ENCODE measurements around the gene TMEM121B. TPM values are rescaled to one million over a fixed set of nuclear protein-coding genes. Genes with fewer than 3 reads are reported as not detected.

The TMEM121B gene
- total RNA-seq, 1 donor from 2014 or later = 1.7 TPM

DNA sequence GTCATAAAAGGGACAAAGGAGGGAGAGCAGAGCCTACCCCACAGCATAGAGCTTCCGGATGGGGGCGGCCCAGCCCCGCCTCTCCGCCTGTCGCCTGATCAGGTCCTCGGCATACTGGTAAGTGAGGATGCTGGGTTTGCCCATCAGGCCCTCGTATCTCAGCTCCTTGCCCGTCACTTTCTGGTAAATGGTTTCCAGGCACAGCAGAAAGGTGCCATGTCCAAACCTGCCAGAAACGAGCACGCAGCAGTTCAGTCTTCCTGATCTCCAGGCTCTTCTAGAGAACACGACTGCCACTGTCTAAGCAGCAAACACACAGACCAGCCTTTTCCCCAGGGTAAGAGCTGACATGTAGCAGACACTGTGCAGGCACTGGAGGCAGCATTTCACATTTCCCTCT lies 17.4 kb upstream of the TMEM121B start:
- DNase-seq (ENCODE audit: low spot score) = peak; percentile 68

DNA sequence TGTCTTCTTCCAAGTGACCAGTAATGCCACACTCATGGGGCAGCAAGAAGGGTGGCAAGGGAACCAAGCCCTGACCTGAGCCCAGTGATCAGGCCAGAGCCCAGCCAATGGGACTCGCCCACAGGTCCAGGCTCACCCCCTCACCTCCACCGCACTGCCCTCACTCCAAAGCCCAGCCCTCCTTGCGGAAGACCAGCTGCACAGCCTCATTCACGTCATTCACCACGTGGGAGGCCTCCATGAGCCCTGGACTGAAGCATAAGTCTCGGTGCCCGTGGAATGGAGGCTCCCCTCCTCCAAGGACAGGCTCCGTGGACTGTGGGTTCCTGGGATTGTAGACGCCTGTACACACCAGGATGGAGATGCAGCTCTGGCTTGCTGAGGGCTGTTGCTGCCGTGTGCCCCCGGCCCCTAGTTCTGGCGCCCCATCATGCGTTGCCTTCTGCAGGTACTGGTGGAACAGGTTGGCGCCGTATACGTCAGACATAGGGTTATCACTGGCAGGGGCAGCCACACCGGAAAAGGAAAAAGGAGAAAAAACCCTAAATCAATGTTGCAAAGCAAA lies 16.8 kb upstream of the TMEM121B start:
- no peak for DNase-seq (ENCODE audit: low spot score)

GRCh38 chr22:17137170-17137569 lies 16.0 kb upstream of the TMEM121B start:
- DNase-seq (ENCODE audit: low spot score) = no peak

DNA sequence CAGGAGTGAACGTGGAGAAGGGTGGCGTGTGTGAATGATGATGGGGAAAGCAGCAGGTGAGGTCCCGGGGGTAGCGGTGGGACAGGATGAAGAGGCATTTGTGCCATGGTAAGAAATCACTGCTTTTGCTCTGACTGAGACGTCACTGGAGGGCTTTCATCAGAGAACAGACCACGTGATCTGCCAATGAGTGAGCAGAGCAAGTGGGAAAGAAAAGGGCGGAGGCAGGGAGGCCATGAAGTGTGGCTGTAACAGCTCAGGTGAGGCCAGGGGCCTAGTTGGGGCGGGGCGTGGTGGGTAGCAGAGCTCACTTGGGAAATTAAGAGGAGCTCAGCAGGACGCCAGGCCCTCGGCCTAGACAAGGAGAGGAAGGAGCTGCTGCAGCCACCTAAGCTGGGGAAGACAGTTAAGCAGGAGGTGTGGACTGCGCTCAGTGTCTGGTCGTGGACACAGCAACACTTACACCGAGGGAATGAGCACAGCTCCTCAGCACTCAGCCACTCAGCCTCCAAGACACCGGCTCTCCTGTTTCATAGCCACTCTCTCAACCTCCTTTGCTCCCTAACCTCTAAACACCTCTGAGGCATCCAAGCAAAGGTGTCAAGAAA lies 14.1 kb upstream of the TMEM121B start:
- no peak for DNase-seq (ENCODE audit: low spot score)

- DNase-seq (ENCODE audit: low spot score) = no peak
These were observed 12.0 kb upstream of the TMEM121B start for GRCh38 chr22:17133137-17133536.

DNA sequence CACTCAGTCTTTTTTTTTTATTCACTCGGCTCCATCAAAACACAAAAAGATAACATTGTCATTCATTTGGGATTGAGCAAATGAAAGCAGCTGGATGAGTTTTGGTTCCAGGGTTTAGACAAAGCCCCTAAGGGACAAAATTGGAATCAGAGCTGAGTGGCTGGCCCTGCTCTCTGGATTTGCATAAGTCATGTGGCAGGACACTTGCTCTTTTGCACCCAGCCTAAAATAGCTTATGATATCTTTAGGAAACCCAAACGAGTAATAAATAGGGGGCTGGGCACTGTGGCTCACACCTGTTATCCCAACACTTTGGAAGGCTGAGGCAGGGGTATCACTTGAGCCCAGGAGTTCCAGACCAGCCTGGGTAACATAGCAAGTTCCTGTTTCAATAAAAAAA lies 11.0 kb upstream of the TMEM121B start:
- DNase-seq (ENCODE audit: low spot score) = no peak

GRCh38 chr22:17131686-17132085 lies 10.5 kb upstream of the TMEM121B start:
- DNase-seq (ENCODE audit: low spot score) = no peak

- DNase-seq (ENCODE audit: low spot score) = no peak
These were observed 9.0 kb upstream of the TMEM121B start for GRCh38 chr22:17130199-17130598.

GRCh38 chr22:17120711-17121232 lies 388 bp downstream of the TMEM121B start:
- no peak for DNase-seq (ENCODE audit: low spot score)

- DNase-seq (ENCODE audit: low spot score) = peak; percentile 19
These were observed 879 bp downstream of the TMEM121B start for GRCh38 chr22:17120281-17120680.

- no peak for DNase-seq (ENCODE audit: low spot score)
These were observed 1.5 kb downstream of the TMEM121B start for GRCh38 chr22:17119481-17120202.

DNA sequence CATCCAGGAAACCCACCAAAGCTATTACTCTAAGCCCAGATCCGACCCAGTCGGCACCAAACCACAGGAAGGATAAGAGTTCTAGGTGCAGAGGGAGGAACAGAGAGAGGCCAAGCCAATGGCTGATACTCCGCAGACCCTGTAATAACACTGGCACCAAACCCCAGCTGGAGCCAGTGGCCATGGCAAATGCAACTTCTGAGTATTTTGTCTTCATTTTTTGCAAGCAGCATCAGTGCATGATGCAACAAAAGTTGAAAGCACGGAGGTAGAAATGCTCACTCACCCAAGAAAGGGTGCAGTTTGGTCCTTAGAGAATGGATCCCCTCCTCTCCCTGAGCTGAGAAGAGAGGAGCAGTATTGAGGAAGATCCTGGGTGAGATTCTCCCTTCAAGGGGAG lies 2.8 kb downstream of the TMEM121B start:
- DNase-seq (ENCODE audit: low spot score) = no peak

DNA sequence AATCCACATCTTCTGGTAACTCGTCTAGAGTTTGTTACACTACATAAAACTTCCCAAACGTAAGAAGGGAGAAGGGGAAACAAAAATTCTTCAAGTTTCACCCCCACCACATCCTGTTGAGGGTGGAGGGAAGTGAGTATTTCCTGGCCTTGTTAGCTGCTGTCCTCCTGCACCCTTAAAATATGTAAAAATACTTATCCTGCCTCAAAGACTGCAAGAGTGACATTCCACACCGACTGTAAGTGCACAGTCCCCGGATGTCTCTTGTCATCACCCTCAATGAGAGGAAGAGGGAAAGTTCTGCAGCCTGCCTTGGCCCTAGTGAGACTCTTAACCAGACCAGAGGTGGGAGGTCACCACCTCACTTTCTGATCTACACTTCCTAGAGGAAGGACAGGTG lies 3.3 kb downstream of the TMEM121B start:
- DNase-seq (ENCODE audit: low spot score) = no peak

DNA sequence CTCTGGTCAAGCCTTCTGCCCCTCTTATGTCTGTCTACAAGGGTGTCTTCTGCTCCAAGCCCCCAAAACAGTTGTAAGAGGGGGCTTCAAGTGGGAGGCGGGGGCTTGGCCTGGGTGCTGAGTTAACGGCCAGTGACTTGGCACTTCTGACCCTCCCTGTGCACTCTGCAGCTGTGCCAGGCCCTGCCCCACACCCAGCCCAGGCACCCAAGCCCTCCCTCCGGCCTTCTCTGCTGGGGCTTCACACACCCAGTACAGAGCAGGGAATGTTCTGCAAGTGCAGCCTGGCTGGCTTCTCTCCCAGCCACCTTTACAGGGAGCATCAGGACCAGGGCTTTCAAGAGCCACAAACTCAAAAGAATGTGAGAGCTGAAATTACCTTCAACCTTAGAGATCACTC lies 3.8 kb downstream of the TMEM121B start:
- no peak for DNase-seq (ENCODE audit: low spot score)

GRCh38 chr22:17116572-17117330 lies 4.4 kb downstream of the TMEM121B start:
- DNase-seq (ENCODE audit: low spot score) = no peak

GRCh38 chr22:17115945-17116565 lies 5.1 kb downstream of the TMEM121B start:
- no peak for DNase-seq (ENCODE audit: low spot score)

- no peak for DNase-seq (ENCODE audit: low spot score)
These were observed 5.9 kb downstream of the TMEM121B start for GRCh38 chr22:17115236-17115635.

- DNase-seq (ENCODE audit: low spot score) = no peak
These were observed 6.3 kb downstream of the TMEM121B start for GRCh38 chr22:17114898-17115235.

GRCh38 chr22:17114173-17114897 lies 6.8 kb downstream of the TMEM121B start:
- DNase-seq (ENCODE audit: low spot score) = no peak

GRCh38 chr22:17113600-17113999 lies 7.6 kb downstream of the TMEM121B start:
- no peak for DNase-seq (ENCODE audit: low spot score)

- DNase-seq (ENCODE audit: low spot score) = no peak
These were observed 8.6 kb downstream of the TMEM121B start for GRCh38 chr22:17112491-17113042.
